SK-N-SH (cell line): ENCODE results near the gene ENTPD6. TPM values are rescaled to one million over a fixed set of nuclear protein-coding genes. Genes with fewer than 3 reads are reported as not detected.
A peak's percentile ranks its signal among the peaks of the same experiment; 100 is the strongest.

Experiments
- CTCF ChIA-PET: fragments of 300-600, 350-600 bp; formaldehyde crosslinking; extraction: SDS; loops from one replicate; lab custom pipeline; 2021; lab: Yijun Ruan, JAX
- POLR2A ChIA-PET: fragments of 350-600 bp; sonication (Branson Sonifier 250); formaldehyde crosslinking; extraction: SDS; loops from one replicate; lab custom pipeline; 2020; ENCODE audit warnings: antibody characterized with exemption, inconsistent platforms; lab: Yijun Ruan, JAX
- DNase-seq: peaks from one replicate; pipeline ENCODE4 v3.0.0; 2012
- H2AFZ ChIP-seq: fragments of 200-600 bp; sonication (generic); 2 replicates; pipeline ENCODE4 v1.8.1; 2016; ENCODE audit warnings: antibody characterized with exemption, mild to moderate bottlenecking, low read depth
- H3F3A ChIP-seq: fragments of 200-600 bp; sonication (generic); replicated peaks from 2 replicates; pipeline ENCODE3; 2016; ENCODE audit warnings: antibody characterized with exemption, mild to moderate bottlenecking; ENCODE audit not compliant: insufficient read depth
- H3K27ac ChIP-seq, 2 experiments: fragments of 200-500 bp in 1 of 2; fragments of 200-600 bp in 1 of 2; sonication (Bioruptor generic) in 1 of 2; sonication (generic), shearing (Covaris generic) in 1 of 2; 2 replicates each; pipeline versions ENCODE4 v1.5.1 to v1.6.1; 2014 to 2016; ENCODE audit warnings: low read depth in 2 of 2, inconsistent platforms in 1 of 2, low read length in 1 of 2, mild to moderate bottlenecking in 1 of 2, mixed read lengths in 1 of 2
- H3K27me3 ChIP-seq: fragments of 200-600 bp; sonication (generic), shearing (Covaris generic); 2 replicates; pipeline ENCODE4 v1.6.1; 2016; ENCODE audit warnings: mixed run types; ENCODE audit not compliant: insufficient read depth
- H3K36me3 ChIP-seq, 2 experiments: fragments of 200-500 bp in 1 of 2; fragments of 200-600 bp in 1 of 2; sonication (Bioruptor generic) in 1 of 2; sonication (generic) in 1 of 2; replicated peaks in 1 of 2; 2 replicates each; pipeline versions ENCODE3 to v1.5.1; 2014 to 2016; ENCODE audit warnings: low read length in 1 of 2, mild to moderate bottlenecking in 1 of 2; ENCODE audit not compliant: insufficient read depth in 2 of 2, control insufficient read depth in 1 of 2
- H3K4me1 ChIP-seq, 2 experiments: fragments of 200-500 bp in 1 of 2; fragments of 200-600 bp in 1 of 2; sonication (Bioruptor generic) in 1 of 2; sonication (generic), shearing (Covaris generic) in 1 of 2; 2 replicates each; pipeline versions ENCODE4 v1.5.1 to v1.6.1; 2014 to 2016; ENCODE audit warnings: low read depth in 1 of 2, low read length in 1 of 2, mixed run types in 1 of 2; ENCODE audit not compliant: insufficient read depth in 2 of 2, control insufficient read depth in 1 of 2
- H3K4me2 ChIP-seq: fragments of 200-600 bp; sonication (generic), shearing (Covaris generic); 2 replicates; pipeline ENCODE4 v1.6.1; 2017; ENCODE audit warnings: mixed run types
- H3K4me3 ChIP-seq, 2 experiments: fragments of 200-500 bp in 1 of 2; fragments of 200-600 bp in 1 of 2; sonication (Bioruptor generic) in 1 of 2; sonication (generic), shearing (Covaris generic) in 1 of 2; 2 replicates each; pipeline versions ENCODE4 v1.5.1 to v1.8.1; 2014 to 2016; ENCODE audit warnings: low read depth in 2 of 2, inconsistent platforms in 1 of 2, low read length in 1 of 2, mild to moderate bottlenecking in 1 of 2, mixed read lengths in 1 of 2, moderate library complexity in 1 of 2
- H3K79me2 ChIP-seq: fragments of 200-600 bp; sonication (generic); 2 replicates; pipeline ENCODE4 v1.8.1; 2017; ENCODE audit warnings: mild to moderate bottlenecking; ENCODE audit not compliant: insufficient read depth
- H3K9ac ChIP-seq: fragments of 200-600 bp; sonication (generic); 2 replicates; pipeline ENCODE4 v1.6.1; 2017; ENCODE audit warnings: mixed run types
- H3K9me2 ChIP-seq: fragments of 200-600 bp; sonication (generic); 2 replicates; pipeline ENCODE4 v1.6.1; 2017; ENCODE audit warnings: mixed run types
- H3K9me3 ChIP-seq: fragments of 200-600 bp; sonication (generic); 2 replicates; pipeline ENCODE4 v1.6.1; 2017; ENCODE audit warnings: mixed run types, mild to moderate bottlenecking, moderate library complexity
- H4K20me1 ChIP-seq: fragments of 200-600 bp; sonication (generic); 2 replicates; pipeline ENCODE4 v1.6.1; 2017; ENCODE audit warnings: mild to moderate bottlenecking, mixed run types; ENCODE audit not compliant: insufficient read depth
- GABPA ChIP-seq: IDR thresholded peaks from 2 replicates; pipeline ENCODE4 v1.4.0; 2012; ENCODE audit warnings: low read depth, mild to moderate bottlenecking
- GATA2 ChIP-seq: sonication (generic); formaldehyde crosslinking; IDR thresholded peaks from 2 replicates; pipeline ENCODE4 v1.5.0; 2020; ENCODE audit warnings: mild to moderate bottlenecking, missing genetic modification reagents
- JUND ChIP-seq: IDR thresholded peaks from 2 replicates; pipeline ENCODE4 v1.4.0; 2012
- MXI1 ChIP-seq: IDR thresholded peaks from 2 replicates; pipeline ENCODE4 v1.6.1; 2012; ENCODE audit warnings: mild to moderate bottlenecking, low read depth, low read length, improper control_type of control experiment
- RAD21 ChIP-seq: IDR thresholded peaks from 2 replicates; pipeline ENCODE4 v1.6.1; 2012; ENCODE audit warnings: mild to moderate bottlenecking, low read length
- RCOR1 ChIP-seq: fragments of 150-350 bp; IDR thresholded peaks from 2 replicates; pipeline ENCODE4 v1.6.1; 2017; ENCODE audit warnings: antibody characterized with exemption, low read length
- SIN3A ChIP-seq: IDR thresholded peaks from 2 replicates; pipeline ENCODE4 v1.6.1; 2012; ENCODE audit warnings: low read depth, mild to moderate bottlenecking, low read length, moderate library complexity, borderline replicate concordance
- TAF1 ChIP-seq: IDR thresholded peaks from 2 replicates; pipeline ENCODE4 v1.6.1; 2012; ENCODE audit warnings: low read depth, mild to moderate bottlenecking, low read length, moderate library complexity, borderline replicate concordance
- TCF12 ChIP-seq: IDR thresholded peaks from 2 replicates; pipeline ENCODE4 v1.4.0; 2012
- YY1 ChIP-seq: IDR thresholded peaks from 2 replicates; pipeline ENCODE4 v1.4.0; 2012; ENCODE audit warnings: low read depth, mild to moderate bottlenecking
- WGBS: methylation state at CpG from one replicate; pipeline ENCODE4 v1.1.6; 2017; ENCODE audit warnings: low lambda C conversion rate; 5-methylcytosine and 5-hydroxymethylcytosine counted together
- polyA plus RNA-seq, 3 experiments: library from polyadenylated mRNA; depleted of rRNA; stranded (reverse); fragments of >200 nt; gene quantifications; 2 replicates each; pipeline ENCODE4 v1.2.3, GENCODE V29; 2012
- TF ChIP-seq, protein P1 (sequence below): IDR thresholded peaks from 2 replicates; pipeline ENCODE4; 2012
- TF ChIP-seq, protein P2 (sequence below): IDR thresholded peaks from 2 replicates; pipeline ENCODE4 v1.4.0; 2012; ENCODE audit warnings: low read depth
- TF ChIP-seq, protein P3 (sequence below): fragments of 200-600 bp; sonication (generic); IDR thresholded peaks from 2 replicates; pipeline ENCODE4 v1.6.1; 2017; ENCODE audit warnings: antibody characterized with exemption, mild to moderate bottlenecking, moderate library complexity
- TF ChIP-seq, protein P4 (sequence below): fragments of 150-350 bp; IDR thresholded peaks from 2 replicates; pipeline ENCODE4 v1.6.1; 2017; ENCODE audit warnings: antibody characterized with exemption, low read length, low read depth, borderline replicate concordance

Gene ENTPD6
- polyA plus RNA-seq, 1 of the 3 experiments (the other 2 are of a cell fraction): 76.1 TPM

DNA sequence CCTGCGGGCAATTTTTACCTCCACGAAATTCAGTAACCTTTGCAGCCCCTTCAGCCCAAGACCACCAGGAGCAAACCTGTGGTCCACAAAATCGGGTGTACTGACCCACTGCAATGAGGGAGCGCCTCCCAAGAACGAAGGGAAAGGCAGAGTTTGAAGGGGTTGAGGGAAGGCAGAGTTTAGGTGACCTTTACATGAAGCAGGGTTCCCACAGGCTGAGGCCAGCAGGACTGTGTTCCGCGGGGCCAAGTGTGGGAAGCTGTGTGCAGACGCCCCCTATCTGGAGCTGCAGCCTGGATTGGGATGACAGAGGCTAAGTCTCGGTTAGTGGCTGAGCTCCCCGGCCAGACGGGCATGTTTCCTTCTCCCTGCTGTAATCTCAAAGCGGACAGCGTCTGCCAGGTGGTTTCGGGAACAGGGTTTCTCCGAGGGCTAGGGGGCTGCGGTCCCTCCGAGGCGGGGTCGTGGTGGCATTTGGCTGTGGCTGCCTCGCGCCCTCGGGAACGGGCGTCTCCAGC, 51.5 kb downstream of the ENTPD6 start:
- CTCF ChIA-PET: interaction anchor here (1.0 to 6.4 kb wide), 14 partner anchors 9 to 252 kb away, joined by 3 to 28 read pairs (median 4); partner anchors contain the start of gene ENTPD6

DNA sequence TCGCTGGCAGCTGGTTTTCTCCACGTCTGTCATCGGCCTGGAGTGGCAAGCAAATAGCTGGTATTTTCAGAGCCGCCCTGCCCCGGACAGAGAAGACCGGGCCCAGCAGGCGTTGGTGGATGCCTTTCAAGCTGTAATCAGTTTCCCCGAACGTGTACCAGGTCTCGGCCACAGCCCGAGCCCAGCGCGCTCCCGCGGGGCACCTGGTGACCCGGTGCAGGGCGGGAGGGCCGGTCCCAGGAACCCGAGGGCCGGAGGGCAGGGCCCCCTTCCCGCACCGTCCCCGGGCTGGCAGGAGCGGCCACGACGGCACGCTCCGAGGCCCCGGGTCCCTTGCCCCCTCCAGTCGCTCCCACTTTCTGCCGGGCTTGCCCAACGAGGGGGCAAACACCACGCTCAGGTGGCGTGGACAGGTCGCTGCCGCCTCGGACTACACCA, 52.0 kb downstream of the ENTPD6 start:
- H3K79me2 ChIP-seq: peaks cover 42% of the 10 kb centered on the region

More for the DNA sequence above, 51.5 kb downstream of the ENTPD6 start:
- Histone ChIP-seq H3K9me2 (no peaks in the 10 kb centered on the region), H3F3A (peaks cover 14% of the 10 kb centered on the region), H3K9me3 (no peaks in the 10 kb centered on the region), H3K4me2 (peak overlapping the region; percentile 98), H3K27me3 (no peaks in the 10 kb centered on the region), H3K79me2 (peaks cover 37% of the 10 kb centered on the region), H3K27ac (peak overlapping the region in 1 of 2 experiments; percentile 86; a peak in 3 of 4 replicates), H2AFZ (peak overlapping the region; percentile 89), H3K9ac (peak overlapping the region; percentile 74), H3K36me3 (peaks cover 3 to 13% of the 10 kb centered on the region in 2 experiments), H4K20me1 (peaks cover 29% of the 10 kb centered on the region), H3K4me1 (peaks cover 11 to 39% of the 10 kb centered on the region in 2 experiments), H3K4me3 (peak overlapping the region; percentile 70 to 92)
- 17% methylated on average over 19 of the region's 24 CpGs for WGBS
- TF ChIP-seq RCOR1 (0 out of 2 replicates have a peak, but pooled peaks have one; percentile 24), GABPA (no peak), GATA2 (CRISPR knock-in tag) (no peak), SIN3A (0 out of 2 replicates have a peak, but pooled peaks have one; percentile 20), JUND (no peak), YY1 (no peak), TCF12 (no peak), RAD21 (peak; percentile 51)
- TF ChIP-seq, protein P1, sequence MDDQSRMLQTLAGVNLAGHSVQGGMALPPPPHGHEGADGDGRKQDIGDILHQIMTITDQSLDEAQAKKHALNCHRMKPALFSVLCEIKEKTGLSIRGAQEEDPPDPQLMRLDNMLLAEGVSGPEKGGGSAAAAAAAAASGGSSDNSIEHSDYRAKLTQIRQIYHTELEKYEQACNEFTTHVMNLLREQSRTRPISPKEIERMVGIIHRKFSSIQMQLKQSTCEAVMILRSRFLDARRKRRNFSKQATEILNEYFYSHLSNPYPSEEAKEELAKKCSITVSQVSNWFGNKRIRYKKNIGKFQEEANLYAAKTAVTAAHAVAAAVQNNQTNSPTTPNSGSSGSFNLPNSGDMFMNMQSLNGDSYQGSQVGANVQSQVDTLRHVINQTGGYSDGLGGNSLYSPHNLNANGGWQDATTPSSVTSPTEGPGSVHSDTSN: 0 out of 2 replicates have a peak, but pooled peaks have one; percentile 2
- TF ChIP-seq, protein P2, sequence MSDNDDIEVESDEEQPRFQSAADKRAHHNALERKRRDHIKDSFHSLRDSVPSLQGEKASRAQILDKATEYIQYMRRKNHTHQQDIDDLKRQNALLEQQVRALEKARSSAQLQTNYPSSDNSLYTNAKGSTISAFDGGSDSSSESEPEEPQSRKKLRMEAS: peak; percentile 41; the same call in 1 of the 2 replicates
- TF ChIP-seq, protein P3, sequence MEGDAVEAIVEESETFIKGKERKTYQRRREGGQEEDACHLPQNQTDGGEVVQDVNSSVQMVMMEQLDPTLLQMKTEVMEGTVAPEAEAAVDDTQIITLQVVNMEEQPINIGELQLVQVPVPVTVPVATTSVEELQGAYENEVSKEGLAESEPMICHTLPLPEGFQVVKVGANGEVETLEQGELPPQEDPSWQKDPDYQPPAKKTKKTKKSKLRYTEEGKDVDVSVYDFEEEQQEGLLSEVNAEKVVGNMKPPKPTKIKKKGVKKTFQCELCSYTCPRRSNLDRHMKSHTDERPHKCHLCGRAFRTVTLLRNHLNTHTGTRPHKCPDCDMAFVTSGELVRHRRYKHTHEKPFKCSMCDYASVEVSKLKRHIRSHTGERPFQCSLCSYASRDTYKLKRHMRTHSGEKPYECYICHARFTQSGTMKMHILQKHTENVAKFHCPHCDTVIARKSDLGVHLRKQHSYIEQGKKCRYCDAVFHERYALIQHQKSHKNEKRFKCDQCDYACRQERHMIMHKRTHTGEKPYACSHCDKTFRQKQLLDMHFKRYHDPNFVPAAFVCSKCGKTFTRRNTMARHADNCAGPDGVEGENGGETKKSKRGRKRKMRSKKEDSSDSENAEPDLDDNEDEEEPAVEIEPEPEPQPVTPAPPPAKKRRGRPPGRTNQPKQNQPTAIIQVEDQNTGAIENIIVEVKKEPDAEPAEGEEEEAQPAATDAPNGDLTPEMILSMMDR: peak; percentile 62
- DNase-seq: peak; percentile 68
- POLR2A ChIA-PET: interaction anchor here (0.9 to 3.1 kb wide), 4 partner anchors 10 to 52 kb away, joined by 3 to 14 read pairs (median 4); partner anchors contain the start of gene ENTPD6

More for the DNA sequence above, 52.0 kb downstream of the ENTPD6 start:
- Histone ChIP-seq H3K4me1 (peaks cover 11 to 40% of the 10 kb centered on the region in 2 experiments), H2AFZ (peak overlapping the region; percentile 89), H3K27me3 (no peaks in the 10 kb centered on the region), H3K9ac (peak overlapping the region; percentile 74), H3K4me2 (peak overlapping the region; percentile 98), H4K20me1 (peaks cover 34% of the 10 kb centered on the region), H3K36me3 (peaks cover 3 to 13% of the 10 kb centered on the region in 2 experiments), H3K27ac (peak overlapping the region in 1 of 2 experiments; percentile 86; a peak in 3 of 4 replicates), H3K4me3 (peak overlapping the region; percentile 70 to 92), H3K9me2 (no peaks in the 10 kb centered on the region), H3F3A (peaks cover 14% of the 10 kb centered on the region), H3K9me3 (no peaks in the 10 kb centered on the region)
- ChIA-PET POLR2A (interaction anchor here (0.8 to 3.1 kb wide), 6 partner anchors 10 to 53 kb away, joined by 3 to 14 read pairs (median 4); partner anchors contain the start of gene ENTPD6), CTCF (interaction anchor here (0.7 to 6.4 kb wide), 15 partner anchors 10 to 253 kb away, joined by 3 to 28 read pairs (median 4); partner anchors contain the start of gene ENTPD6)
- DNase-seq: no peak
- no peak for TF ChIP-seq MXI1
- TF ChIP-seq, protein P4, sequence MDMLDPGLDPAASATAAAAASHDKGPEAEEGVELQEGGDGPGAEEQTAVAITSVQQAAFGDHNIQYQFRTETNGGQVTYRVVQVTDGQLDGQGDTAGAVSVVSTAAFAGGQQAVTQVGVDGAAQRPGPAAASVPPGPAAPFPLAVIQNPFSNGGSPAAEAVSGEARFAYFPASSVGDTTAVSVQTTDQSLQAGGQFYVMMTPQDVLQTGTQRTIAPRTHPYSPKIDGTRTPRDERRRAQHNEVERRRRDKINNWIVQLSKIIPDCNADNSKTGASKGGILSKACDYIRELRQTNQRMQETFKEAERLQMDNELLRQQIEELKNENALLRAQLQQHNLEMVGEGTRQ: no peak
- TF ChIP-seq TAF1: no peak
- 0% methylated on average over 7 of the region's 37 CpGs for WGBS
